Keratinocyte (primary cell): ENCODE data around the gene EPHB2. TPM values are rescaled to one million over a fixed set of nuclear protein-coding genes. Genes with fewer than 3 reads are reported as not detected.

Experiments
- DNase-seq: peaks from one replicate; pipeline ENCODE4 v3.0.0-alpha.2; 2011; ENCODE audit warnings: low read depth, missing footprints, low spot score
- FAIRE-seq: peaks from 2 replicates; lab custom pipeline; 2011; peaks lifted over from hg19 to GRCh38; lab: Jason Lieb, UNC
- H2AFZ ChIP-seq: 2 replicates; pipeline ENCODE4 v1.6.0; 2012; ENCODE audit warnings: low read length, control low read depth, inconsistent platforms; ENCODE audit not compliant: control insufficient read depth
- H3K27ac ChIP-seq: 2 replicates; pipeline ENCODE4 v1.5.1; 2011; ENCODE audit warnings: low read length; ENCODE audit not compliant: control insufficient read depth, insufficient read depth
- H3K27me3 ChIP-seq: 3 replicates; pipeline ENCODE4 v1.6.0; 2011; ENCODE audit warnings: low read length; ENCODE audit not compliant: control insufficient read depth, insufficient read depth; ENCODE audit errors: extremely low read depth
- H3K36me3 ChIP-seq, 2 experiments: 2 replicates in 1 of 2; 3 replicates in 1 of 2; pipeline ENCODE4 v1.5.1; 2011; ENCODE audit warnings: low read length in 2 of 2, mild to moderate bottlenecking in 1 of 2; ENCODE audit not compliant: control insufficient read depth in 2 of 2, insufficient read depth in 2 of 2; ENCODE audit errors: extremely low read depth in 1 of 2
- H3K4me1 ChIP-seq: 3 replicates; pipeline ENCODE4 v1.5.1; 2011; ENCODE audit warnings: low read length; ENCODE audit not compliant: control insufficient read depth, insufficient read depth; ENCODE audit errors: extremely low read depth
- H3K4me2 ChIP-seq: 3 replicates; pipeline ENCODE4 v1.6.0; 2011; ENCODE audit warnings: low read depth, low read length; ENCODE audit not compliant: control insufficient read depth, insufficient read depth; ENCODE audit errors: extremely low read depth
- H3K4me3 ChIP-seq, 3 experiments: fragments of 200-600 bp in 1 of 3; sonication (generic) in 1 of 3; 2 replicates in 2 of 3; 3 replicates in 1 of 3; pipeline ENCODE4 v1.5.1; 2011 to 2016; ENCODE audit warnings: low read length in 3 of 3, mild to moderate bottlenecking in 3 of 3, control low read depth in 2 of 3, inconsistent platforms in 1 of 3, low read depth in 1 of 3, mixed read lengths in 1 of 3, mixed run types in 1 of 3, moderate library complexity in 1 of 3; ENCODE audit not compliant: control insufficient read depth in 2 of 3, insufficient read depth in 2 of 3; ENCODE audit errors: extremely low read depth in 1 of 3
- H3K79me2 ChIP-seq: 2 replicates; pipeline ENCODE4 v1.6.0; 2012; ENCODE audit warnings: low read length; ENCODE audit not compliant: control insufficient read depth, insufficient read depth
- H3K9ac ChIP-seq: 3 replicates; pipeline ENCODE4 v1.6.0; 2011; ENCODE audit warnings: low read length; ENCODE audit not compliant: control insufficient read depth, insufficient read depth; ENCODE audit errors: extremely low read depth
- H3K9me1 ChIP-seq: 3 replicates; pipeline ENCODE4 v1.6.0; 2011; ENCODE audit warnings: low read length; ENCODE audit not compliant: control insufficient read depth, insufficient read depth; ENCODE audit errors: extremely low read depth
- H3K9me3 ChIP-seq: 2 replicates; pipeline ENCODE4 v1.5.1; 2012; ENCODE audit warnings: low read depth, low read length; ENCODE audit not compliant: control insufficient read depth
- H4K20me1 ChIP-seq: 3 replicates; pipeline ENCODE4 v1.6.0; 2011; ENCODE audit warnings: low read length; ENCODE audit not compliant: control insufficient read depth, insufficient read depth; ENCODE audit errors: extremely low read depth
- EZH2 ChIP-seq: IDR thresholded peaks from one replicate; pipeline ENCODE4 v1.6.1; 2012; ENCODE audit warnings: inconsistent platforms, mild to moderate bottlenecking, low read length, moderate library complexity
- dilution Hi-C: fragments of 300-500 bp; cut with MboI; formaldehyde crosslinking; loops from one replicate; pipeline ENCODE4 v1.7.0; 2020; ENCODE audit warnings: low sequenced_read_pairs; ENCODE audit not compliant: extremely low pct_ligation_motif_present
- polyA plus RNA-seq, 5 experiments: library from polyadenylated mRNA; depleted of rRNA in 3 of 5; stranded (reverse) in 3 of 5; stranded (forward) in 1 of 5; unstranded in 1 of 5; fragments of >200 nt; gene quantifications; 1 replicate in 1 of 5; 2 replicates in 3 of 5; 3 replicates in 1 of 5; pipeline versions ENCODE4 v1.2.1 to v1.2.3, GENCODE V29; 2011 to 2012; ENCODE audit warnings: missing spikeins in 2 of 5, low read depth in 1 of 5, low replicate concordance in 1 of 5
- TF ChIP-seq, protein P1 (sequence below), 3 experiments: IDR thresholded peaks in 1 of 3; conservative IDR thresholded peaks in 1 of 3; optimal IDR thresholded peaks in 1 of 3; 2 replicates in 2 of 3; 3 replicates in 1 of 3; pipeline versions ENCODE3 to v1.5.1; 2011; ENCODE audit warnings: low read length in 3 of 3, mild to moderate bottlenecking in 3 of 3, moderate library complexity in 2 of 3, control low read depth in 1 of 3, inconsistent platforms in 1 of 3; ENCODE audit not compliant: insufficient read depth in 2 of 3; ENCODE audit errors: extremely low read depth in 1 of 3

EPHB2 gene
- polyA plus RNA-seq, 1 donor (not counting 4 experiments of a cell fraction or from before 2014, with no cell fraction given) = 0.10 TPM

DNA sequence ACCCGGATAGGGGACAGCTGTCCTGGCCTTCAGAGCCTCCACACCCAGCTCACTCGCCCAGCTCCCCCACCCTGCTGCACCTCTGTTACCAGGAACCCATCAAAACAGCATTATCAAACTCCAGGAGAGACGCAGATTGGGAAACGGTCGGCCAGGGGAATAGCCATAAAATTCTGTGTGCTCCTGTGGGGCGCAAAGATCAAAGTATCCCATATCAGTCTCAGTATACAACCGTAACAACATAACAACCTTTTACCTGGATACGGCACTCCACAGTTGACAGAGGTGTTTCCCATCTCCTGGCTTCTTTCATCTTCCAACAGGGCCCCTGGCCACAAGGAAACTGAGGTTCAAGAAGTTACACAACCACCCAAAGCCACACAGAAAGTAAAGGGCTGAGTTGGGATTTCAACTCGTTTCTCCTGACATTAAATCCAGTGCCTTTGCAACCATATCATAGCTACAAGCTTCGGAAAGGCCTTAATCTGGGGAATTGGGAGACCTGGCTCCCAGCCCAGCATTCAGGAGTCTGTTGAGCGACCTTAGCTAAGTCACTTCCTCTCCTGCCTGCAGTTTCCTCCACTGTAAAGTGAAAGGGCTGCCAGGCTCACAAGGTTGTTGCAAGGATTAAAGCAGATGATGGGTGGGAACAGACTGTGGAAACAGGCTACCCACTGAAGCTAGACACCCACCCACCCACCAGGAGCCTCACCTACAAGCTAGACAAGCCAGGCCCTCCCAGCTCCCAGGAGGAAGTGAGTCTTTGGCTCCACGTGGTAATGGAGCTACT, 8.1 kb upstream of the EPHB2 start:
- Histone ChIP-seq H3K9ac (no peak overlapping the region), H3K4me1 (no peaks in the 10 kb centered on the region), H3K4me2 (no peak overlapping the region), H3K9me3 (no peaks in the 10 kb centered on the region), H4K20me1 (no peaks in the 10 kb centered on the region), H3K36me3 (no peaks in the 10 kb centered on the region), H3K27ac (no peak overlapping the region), H2AFZ (no peak overlapping the region), H3K4me3 (no peak overlapping the region), H3K79me2 (no peaks in the 10 kb centered on the region), H3K9me1 (no peaks in the 10 kb centered on the region), H3K27me3 (no peaks in the 10 kb centered on the region)
- dilution Hi-C loops = no loop called here
- no peak for FAIRE-seq
- TF ChIP-seq, protein P1, sequence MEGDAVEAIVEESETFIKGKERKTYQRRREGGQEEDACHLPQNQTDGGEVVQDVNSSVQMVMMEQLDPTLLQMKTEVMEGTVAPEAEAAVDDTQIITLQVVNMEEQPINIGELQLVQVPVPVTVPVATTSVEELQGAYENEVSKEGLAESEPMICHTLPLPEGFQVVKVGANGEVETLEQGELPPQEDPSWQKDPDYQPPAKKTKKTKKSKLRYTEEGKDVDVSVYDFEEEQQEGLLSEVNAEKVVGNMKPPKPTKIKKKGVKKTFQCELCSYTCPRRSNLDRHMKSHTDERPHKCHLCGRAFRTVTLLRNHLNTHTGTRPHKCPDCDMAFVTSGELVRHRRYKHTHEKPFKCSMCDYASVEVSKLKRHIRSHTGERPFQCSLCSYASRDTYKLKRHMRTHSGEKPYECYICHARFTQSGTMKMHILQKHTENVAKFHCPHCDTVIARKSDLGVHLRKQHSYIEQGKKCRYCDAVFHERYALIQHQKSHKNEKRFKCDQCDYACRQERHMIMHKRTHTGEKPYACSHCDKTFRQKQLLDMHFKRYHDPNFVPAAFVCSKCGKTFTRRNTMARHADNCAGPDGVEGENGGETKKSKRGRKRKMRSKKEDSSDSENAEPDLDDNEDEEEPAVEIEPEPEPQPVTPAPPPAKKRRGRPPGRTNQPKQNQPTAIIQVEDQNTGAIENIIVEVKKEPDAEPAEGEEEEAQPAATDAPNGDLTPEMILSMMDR (optimal IDR thresholded peaks at IDR 0.05 in 1 of 3, IDR thresholded peaks at IDR 0.05 in 1 of 3, conservative IDR thresholded peaks at IDR 0.05 in 1 of 3; ENCODE audit: extremely low read depth in 1 of 3, insufficient read depth in 2 of 3, low read length in 3 of 3) = no peak
- no peak for TF ChIP-seq EZH2
- DNase-seq = no peak

DNA sequence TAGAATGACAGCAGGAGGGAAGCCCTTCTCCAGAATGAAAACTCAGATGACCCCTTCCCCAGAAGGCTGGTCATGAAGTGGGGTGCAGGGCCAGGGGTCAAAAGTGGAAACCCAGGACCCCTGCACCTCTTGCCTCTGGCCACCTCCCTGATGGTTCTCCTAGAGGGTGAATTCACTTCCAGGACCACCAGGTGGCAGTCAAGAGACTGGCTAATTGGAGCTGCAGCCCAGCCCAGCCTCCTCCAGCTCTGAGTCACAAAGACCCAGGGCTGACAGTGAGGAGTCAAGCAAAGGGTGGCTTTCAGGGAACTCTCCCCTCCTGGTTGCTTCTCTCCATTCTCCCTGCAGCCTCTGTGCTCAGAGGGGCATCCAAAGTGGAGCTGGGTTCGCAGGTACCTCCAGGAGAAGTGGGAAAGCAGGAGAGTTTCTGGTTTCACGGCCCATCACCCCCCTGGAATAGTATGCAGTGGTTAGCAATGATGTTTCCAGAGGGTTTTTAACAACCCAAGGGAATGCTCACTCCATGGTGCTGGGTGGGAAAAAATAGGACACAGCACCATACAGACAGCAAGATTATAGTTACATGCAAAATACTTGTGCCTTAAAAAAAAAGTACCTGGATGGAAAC, 6.1 kb upstream of the EPHB2 start:
- Histone ChIP-seq H3K79me2 (no peaks in the 10 kb centered on the region), H3K9ac (no peak overlapping the region), H3K27me3 (peaks cover 9% of the 10 kb centered on the region), H3K4me1 (no peaks in the 10 kb centered on the region), H4K20me1 (no peaks in the 10 kb centered on the region), H3K36me3 (no peaks in the 10 kb centered on the region), H3K4me3 (no peak overlapping the region), H2AFZ (no peak overlapping the region), H3K4me2 (no peak overlapping the region), H3K9me3 (no peaks in the 10 kb centered on the region), H3K9me1 (no peaks in the 10 kb centered on the region), H3K27ac (no peak overlapping the region)
- peak; percentile 26 for DNase-seq
- TF ChIP-seq, protein P1 (optimal IDR thresholded peaks at IDR 0.05 in 1 of 3, IDR thresholded peaks at IDR 0.05 in 1 of 3, conservative IDR thresholded peaks at IDR 0.05 in 1 of 3; ENCODE audit: extremely low read depth in 1 of 3, insufficient read depth in 2 of 3, low read length in 3 of 3) = peak; percentile 78 to 94 (median 91)
- no peak for TF ChIP-seq EZH2
- FAIRE-seq = peak; percentile 71
- dilution Hi-C loops = loop anchor here (5.0 kb wide), 1 partner anchor 53 kb away; no protein-coding TSS in a partner anchor
